ENCODE measurements around the gene CYBA.

Gene CYBA

GRCh38 chr16:88650749-88651275 lies at the start of gene CYBA:
Gene CYBA (minus strand): TSS chr16:88651053. CDS start chr16:88651013, 40 bp downstream.
- TF ChIP-seq CTCF (IDR thresholded peaks at IDR 0.05; ENCODE audit: insufficient read depth, missing control alignments) = no peak
- FAIRE-seq = no peak
- no peak for DNase-seq (ENCODE audit: insufficient read length, low spot score)

GRCh38 chr16:88700322-88700635 lies 49.4 kb upstream of the CYBA start:
- TF ChIP-seq CTCF (IDR thresholded peaks at IDR 0.05; ENCODE audit: insufficient read depth, missing control alignments) = no peak
- FAIRE-seq (no peak), DNase-seq (ENCODE audit: insufficient read length, low spot score) (no peak)

GRCh38 chr16:88699180-88699579 lies 48.3 kb upstream of the CYBA start:
- FAIRE-seq (no peak), DNase-seq (ENCODE audit: insufficient read length, low spot score) (no peak)
- no peak for TF ChIP-seq CTCF (IDR thresholded peaks at IDR 0.05; ENCODE audit: insufficient read depth, missing control alignments)

GRCh38 chr16:88698646-88699045 lies 47.8 kb upstream of the CYBA start:
- no peak for TF ChIP-seq CTCF (IDR thresholded peaks at IDR 0.05; ENCODE audit: insufficient read depth, missing control alignments)
- no peak for FAIRE-seq
- DNase-seq (ENCODE audit: insufficient read length, low spot score) = no peak

- FAIRE-seq = no peak
- peak; percentile 26 for TF ChIP-seq CTCF (IDR thresholded peaks at IDR 0.05; ENCODE audit: insufficient read depth, missing control alignments)
- peak; percentile 34 for DNase-seq (ENCODE audit: insufficient read length, low spot score)
Observed at GRCh38 chr16:88697831-88698615, 47.2 kb upstream of the CYBA start.

GRCh38 chr16:88697116-88697830 lies 46.4 kb upstream of the CYBA start:
- no peak for TF ChIP-seq CTCF (IDR thresholded peaks at IDR 0.05; ENCODE audit: insufficient read depth, missing control alignments)
- FAIRE-seq (no peak), DNase-seq (ENCODE audit: insufficient read length, low spot score) (no peak)

- DNase-seq (ENCODE audit: insufficient read length, low spot score) (no peak), FAIRE-seq (no peak)
- no peak for TF ChIP-seq CTCF (IDR thresholded peaks at IDR 0.05; ENCODE audit: insufficient read depth, missing control alignments)
Observed at GRCh38 chr16:88696441-88696840, 45.6 kb upstream of the CYBA start.
